Thyroid gland (tissue), 4 donors: ENCODE measurements around the gene KCNAB2.

ENCODE experiments used
- POLR2A ChIP-seq, 2 donors: fragments of 450-650 bp; IDR thresholded peaks; one replicate each; pipeline ENCODE4 v1.6.1; 2017; ENCODE audit warnings: antibody characterized with exemption in 2 of 2, mild to moderate bottlenecking in 2 of 2, moderate library complexity in 1 of 2
- TF ChIP-seq, protein P1 (sequence below), 6 experiments: fragments of 200-600 bp in 3 of 6; fragments of 450-650 bp in 3 of 6; sonication (generic) in 3 of 6; IDR thresholded peaks; one replicate each; pipeline ENCODE4 v1.5.1; 2016 to 2019; ENCODE audit warnings: antibody characterized with exemption in 6 of 6, mild to moderate bottlenecking in 2 of 6, inconsistent platforms in 1 of 6, moderate library complexity in 1 of 6

DNA sequence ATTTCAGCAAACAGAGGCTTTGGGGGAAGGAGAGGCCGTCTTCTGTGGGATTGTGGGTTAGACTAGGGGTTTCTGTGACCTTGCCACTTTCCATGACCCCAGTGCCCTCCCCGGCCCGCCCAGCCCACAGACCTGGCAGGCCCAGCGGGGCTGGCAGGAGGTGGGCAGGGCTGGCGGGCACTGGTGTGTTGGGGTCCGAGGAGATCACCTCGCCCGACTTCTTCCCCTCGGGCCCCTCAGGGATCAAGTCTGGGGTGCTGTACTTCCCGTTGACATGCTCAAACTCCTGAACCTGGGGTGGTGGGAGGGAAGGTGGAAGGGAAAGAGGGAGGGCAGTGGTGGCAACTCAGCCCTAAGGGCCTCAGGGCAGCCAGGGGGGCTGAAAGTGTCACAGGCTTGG, 78.1 kb downstream of the KCNAB2 start:
- TF ChIP-seq, protein P1, sequence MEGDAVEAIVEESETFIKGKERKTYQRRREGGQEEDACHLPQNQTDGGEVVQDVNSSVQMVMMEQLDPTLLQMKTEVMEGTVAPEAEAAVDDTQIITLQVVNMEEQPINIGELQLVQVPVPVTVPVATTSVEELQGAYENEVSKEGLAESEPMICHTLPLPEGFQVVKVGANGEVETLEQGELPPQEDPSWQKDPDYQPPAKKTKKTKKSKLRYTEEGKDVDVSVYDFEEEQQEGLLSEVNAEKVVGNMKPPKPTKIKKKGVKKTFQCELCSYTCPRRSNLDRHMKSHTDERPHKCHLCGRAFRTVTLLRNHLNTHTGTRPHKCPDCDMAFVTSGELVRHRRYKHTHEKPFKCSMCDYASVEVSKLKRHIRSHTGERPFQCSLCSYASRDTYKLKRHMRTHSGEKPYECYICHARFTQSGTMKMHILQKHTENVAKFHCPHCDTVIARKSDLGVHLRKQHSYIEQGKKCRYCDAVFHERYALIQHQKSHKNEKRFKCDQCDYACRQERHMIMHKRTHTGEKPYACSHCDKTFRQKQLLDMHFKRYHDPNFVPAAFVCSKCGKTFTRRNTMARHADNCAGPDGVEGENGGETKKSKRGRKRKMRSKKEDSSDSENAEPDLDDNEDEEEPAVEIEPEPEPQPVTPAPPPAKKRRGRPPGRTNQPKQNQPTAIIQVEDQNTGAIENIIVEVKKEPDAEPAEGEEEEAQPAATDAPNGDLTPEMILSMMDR (IDR thresholded peaks at IDR 0.05) = no peak
- TF ChIP-seq POLR2A (IDR thresholded peaks at IDR 0.05) = no peak
